ENCODE measurements around the gene CNTD1.
"Not testable (repeated sequence)": the region's sequence is repeated elsewhere in the genome, so short reads cannot be mapped to it uniquely, and the experiment has no call there.

The CNTD1 gene, protein sequence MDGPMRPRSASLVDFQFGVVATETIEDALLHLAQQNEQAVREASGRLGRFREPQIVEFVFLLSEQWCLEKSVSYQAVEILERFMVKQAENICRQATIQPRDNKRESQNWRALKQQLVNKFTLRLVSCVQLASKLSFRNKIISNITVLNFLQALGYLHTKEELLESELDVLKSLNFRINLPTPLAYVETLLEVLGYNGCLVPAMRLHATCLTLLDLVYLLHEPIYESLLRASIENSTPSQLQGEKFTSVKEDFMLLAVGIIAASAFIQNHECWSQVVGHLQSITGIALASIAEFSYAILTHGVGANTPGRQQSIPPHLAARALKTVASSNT

DNA sequence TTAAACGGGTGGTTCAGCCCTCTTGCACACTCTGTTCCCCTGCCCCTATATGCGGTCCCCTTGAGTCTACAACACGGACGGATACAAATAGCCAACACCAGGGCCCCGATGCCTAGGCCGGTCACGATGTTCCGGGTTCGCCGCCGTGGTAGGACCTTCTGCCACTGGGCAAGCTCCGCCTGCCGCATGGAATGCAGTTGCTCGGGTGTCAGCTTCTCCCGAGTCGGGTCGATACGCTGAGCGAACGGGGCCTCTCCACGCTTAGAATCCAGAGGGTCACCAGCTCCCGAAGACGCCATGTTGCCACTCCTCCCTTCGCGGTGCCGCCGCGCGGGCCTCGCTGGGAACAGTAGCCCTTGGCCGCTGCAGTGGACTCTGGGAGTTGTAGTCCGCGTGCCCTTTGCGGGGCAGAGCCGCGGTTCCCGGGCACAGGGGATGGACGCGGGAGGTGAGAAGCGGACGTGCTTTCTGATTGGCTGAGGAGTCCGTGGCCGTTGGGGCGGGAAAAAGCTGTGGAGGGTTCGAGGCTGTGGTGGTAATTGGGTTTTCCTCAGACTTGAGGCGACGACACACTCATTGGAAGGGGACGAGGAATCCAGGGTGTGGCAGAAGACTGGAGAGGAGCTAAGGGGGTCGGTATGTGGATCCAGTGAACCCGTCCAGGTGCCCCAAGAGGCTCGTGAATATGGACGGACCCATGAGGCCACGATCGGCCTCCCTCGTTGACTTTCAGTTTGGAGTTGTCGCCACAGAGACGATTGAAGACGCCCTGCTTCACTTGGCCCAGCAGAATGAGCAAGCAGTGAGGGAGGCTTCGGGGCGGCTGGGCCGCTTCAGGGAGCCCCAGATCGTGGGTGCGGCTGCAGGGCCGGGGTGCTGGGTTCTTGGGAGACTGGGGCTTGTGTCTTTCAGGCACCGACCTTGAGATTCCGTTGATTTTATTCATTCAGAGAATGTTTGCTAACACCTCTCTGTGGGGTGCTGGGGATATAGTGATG is at the start of gene CNTD1, which contains the start of gene COA3:
CNTD1 (plus strand) TSS at position 479 of the 998 bp plus-strand sequence; CDS start at position 686, 207 bp downstream.
COA3 (minus strand) TSS at position 322 of the 998 bp plus-strand sequence; CDS start at position 299, 23 bp downstream.
- DNase-seq = peak; percentile 84 to 94

DNA sequence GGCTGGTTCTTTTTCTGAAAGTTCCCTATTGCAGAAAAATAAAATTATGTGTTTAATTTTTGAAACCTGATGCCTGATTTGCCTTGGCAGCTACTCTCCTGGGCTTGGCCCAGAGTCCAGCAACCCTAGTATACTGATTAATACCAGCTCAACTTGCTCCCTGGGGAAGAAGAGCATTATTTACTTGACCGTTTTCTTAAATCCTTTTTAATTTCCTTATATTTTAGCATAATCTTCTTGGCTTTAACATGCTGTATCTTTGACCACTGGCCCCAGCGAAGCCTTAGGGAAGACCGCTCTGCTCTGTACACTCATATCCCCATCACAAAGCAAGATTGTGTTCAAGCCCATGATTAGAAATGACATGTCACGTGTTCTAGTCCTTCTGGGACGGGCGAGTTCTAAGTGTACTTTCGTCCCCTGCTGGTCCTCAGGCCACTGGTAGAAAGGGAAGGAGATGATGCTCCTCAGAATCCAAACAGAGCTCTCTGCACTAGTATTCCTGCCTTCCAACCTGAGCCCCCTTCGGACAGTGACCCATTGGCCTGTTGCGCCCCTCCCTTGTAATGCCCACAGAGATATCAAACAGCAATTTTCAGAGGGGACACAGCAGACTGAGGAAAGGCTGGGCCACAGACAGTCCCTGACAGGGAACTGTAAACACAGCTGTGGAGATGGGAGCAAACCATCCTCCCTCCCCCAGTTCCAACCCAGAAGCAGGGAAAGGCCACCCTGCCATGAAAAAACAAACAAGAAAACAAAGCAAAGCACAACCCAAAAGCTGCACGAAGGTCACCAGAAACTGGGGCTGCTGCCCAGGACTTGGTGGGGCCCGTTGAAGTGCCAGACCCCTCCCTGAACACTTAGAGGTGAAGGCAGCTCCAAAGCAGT is 49.5 kb upstream of the CNTD1 start:
- no peak for DNase-seq

DNA sequence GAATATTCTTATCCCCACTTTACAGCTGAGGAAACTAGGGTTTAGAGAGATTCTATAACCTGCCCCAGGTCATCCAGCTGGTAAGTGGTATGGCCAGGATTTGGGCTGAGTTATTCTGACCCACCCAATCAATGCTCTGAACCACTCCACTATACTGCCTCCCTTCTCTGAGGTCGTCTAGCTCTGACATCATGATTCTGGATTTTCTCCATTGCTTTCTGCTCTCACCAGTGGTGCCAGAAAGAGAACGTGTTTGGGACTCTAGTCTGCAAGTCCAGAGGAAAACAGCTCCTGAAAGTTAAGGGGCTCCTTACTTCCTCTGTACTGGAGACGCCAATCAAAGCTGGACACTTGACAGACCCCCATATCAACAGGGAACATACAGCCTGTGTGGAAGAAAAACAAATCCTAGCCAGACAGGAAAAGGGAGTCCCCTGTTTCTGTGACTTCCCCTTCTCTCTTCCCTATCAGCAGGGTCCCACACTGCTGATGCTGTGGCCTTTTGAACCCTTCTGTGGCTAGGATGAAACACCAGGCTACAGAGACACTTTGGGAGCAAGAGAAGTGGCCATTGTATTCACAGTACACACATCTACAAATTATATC is 47.8 kb upstream of the CNTD1 start:
- DNase-seq = no peak

DNA sequence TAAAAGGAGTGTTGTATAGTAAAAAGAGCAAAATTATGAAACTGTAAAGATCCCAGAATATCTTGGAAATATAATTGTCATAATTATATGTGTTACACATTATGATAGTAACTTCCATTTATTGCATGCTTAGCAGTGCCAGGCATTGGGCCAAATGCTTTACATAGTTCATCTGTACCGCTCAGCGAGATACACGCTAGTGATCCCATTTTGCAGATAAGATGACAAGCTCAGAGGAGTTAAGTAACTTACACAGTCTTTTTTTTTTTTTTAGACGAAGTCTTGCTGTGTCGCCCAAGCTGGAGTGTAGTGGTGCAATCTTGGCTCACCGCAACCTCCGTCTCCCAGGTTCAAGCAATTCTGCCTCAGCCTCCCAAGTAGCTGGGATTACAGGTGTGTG is 47.0 kb upstream of the CNTD1 start:
- no peak for DNase-seq

DNA sequence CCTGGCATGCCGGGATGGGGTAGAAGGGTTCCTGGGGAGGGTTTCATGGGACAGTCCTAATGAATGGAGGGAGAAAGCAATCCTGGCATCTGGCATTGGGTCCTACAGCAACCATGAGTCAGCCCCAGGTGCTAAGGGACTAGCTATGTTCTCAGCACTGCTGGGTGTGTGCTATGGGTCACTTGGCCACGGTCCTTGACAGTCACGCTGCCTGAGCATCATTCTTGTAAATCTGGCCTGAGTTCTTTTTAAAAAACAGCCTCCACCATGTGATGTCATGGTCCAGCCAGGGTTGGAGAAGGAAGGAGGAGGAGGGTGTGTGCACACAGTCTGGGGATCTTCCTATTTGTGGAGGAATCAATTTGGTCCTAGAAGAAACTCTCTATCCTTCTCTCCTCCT is 43.9 kb upstream of the CNTD1 start:
- no peak for DNase-seq

DNA sequence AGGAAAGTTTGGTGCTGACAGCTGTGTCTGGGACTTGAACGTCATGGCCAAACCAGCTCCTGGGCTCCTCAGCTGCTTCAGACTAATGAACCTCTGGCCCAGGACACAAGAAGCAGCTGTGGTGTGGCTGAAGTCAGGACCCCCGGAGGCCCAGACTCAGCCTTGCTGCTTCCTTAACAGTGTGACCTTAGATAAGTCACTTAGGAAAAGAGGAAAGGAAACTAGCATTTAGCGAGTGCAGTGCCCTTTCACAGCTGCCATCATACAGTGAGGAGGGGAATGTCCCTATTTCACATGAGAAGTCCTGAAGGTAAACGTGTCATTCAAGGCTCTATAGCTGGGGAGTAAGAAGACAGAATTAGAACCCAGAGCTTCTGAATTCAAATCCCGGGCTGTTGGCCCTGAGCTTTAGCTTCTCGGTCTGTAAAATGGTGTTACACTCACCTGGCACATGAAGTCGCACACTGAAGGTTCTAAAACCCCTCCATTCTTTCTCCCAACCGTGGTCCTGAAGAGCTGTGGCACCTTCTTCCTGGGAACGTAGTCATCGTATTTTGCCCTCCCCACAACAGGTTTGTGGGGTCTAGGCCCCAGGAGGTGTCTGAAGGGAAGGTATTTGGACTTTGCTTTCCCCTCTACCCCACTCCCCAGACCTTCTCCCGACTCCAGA is 38.5 kb upstream of the CNTD1 start:
- DNase-seq = no peak

DNA sequence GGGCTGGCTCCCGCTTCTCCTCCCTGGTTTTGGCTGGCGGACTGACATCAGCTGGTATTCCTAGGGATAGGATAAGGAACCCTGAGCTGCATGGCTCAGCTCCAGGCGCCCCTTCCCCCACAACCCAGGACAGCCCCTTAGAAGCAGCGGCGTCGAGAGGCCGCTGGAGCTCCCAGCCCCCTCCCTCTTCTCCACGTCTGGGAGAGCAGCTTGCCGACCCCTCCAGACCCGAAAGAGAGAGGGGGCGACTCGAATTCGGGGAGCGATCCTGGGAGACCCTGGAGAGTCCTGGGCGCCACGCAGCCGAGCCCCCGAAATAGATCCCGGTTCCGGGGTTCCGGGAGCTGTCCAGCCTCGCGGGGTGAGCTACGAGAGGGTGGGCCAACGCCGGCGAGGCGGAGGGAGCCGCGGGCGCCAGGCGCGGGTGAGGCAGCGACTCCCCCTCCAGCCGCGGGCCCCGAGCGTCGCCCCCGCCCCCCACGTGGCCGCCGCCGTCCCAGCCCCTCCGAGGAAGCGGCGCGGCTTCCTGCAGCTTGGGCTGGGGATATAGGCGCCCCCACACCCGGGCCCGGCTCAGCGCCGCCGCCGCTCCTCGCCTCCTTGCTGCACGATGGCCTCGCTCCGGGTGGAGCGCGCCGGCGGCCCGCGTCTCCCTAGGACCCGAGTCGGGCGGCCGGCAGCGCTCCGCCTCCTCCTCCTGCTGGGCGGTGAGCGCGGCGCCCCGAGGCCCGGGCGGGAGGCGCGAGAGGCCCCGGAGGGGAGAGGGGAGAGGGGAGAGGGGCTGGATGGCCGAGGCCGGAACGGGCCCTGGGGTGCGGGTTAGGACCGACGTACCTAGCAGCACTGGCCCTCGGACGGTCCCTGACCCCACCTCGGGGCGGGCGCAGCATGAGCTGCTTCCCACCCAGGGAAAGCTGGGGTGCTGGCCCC is 37.7 kb upstream of the CNTD1 start, which contains the start of gene RAMP2:
RAMP2 (plus strand) TSS at position 576 of the 930 bp plus-strand sequence; CDS start at position 611, 35 bp downstream.
- DNase-seq = peak; percentile 17 to 63

DNA sequence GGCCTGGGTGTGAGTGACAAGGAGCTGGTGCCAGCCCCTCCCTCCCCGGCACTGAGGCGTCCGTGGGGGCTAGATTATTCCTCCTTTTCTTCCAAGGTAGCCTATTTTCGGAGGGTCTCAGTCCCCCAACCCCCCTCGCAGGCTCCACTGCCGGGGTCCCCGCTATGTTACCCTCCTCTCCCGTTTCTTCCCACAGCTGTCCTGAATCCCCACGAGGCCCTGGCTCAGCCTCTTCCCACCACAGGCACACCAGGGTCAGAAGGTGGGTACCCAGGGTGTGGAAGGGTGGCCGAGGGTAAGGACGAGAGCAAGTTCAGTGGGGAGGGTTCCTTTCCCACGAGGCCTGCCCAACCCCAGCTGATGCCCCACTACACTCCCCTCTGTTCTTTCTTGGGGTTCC is 37.0 kb upstream of the CNTD1 start:
- DNase-seq = no peak

DNA sequence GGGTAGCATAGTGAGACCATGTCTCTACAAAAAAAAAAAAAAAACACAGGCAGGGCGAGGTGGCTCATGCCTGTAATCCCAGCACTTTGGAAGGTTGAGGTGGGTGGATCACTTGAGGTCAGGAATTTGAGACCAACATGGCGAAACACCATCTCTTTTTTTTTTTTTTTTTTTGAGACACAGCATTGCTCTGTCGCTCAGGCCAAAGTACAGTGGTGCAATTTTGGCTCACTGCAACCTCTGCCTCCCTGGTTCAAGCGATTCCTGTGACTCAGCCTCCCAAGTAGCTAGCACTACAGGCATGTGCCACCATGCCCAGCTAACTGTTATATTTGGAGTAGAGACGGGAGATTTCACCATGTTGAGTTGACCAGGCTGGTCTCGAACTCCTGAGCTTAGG is 32.5 kb upstream of the CNTD1 start:
- no peak for DNase-seq

DNA sequence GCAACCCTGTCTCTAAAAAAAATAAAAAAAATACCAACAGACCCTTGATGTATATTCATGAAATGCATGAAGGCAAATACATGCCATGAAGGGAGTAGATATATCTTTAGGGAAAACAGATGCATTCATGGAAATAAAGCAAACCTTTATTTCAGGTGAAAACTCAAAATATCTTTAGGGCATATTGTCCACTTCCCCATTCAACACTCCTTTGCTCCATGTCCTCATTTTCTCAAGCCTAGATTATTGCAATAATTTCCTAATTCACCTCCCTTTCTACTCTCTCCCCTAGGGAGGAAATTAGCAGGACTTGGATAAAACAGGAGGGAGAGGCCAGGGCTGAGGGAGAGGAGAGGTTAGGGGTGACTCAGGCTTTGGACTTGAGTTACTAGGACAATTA is 31.1 kb upstream of the CNTD1 start:
- DNase-seq = no peak

DNA sequence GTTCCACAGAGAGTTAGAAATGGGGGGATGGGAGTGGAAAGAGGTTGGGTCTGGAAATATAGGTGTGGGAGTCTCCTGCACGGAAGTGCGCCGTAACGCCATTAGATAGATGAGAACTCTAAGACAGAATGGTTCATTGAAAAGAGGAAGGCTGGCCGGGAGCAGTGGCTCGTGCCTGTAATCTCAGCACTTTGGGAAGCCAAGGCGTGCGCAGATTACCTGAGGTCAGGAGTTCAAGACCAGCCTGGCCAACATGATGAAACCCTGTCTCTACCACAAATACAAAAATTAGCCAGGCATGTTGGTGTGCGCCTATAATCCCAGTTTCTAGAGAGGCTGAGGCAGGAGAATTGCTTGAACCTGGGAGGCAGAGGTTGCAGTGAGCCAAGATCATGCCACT is 30.7 kb upstream of the CNTD1 start:
- not testable (repeated sequence) for DNase-seq

DNA sequence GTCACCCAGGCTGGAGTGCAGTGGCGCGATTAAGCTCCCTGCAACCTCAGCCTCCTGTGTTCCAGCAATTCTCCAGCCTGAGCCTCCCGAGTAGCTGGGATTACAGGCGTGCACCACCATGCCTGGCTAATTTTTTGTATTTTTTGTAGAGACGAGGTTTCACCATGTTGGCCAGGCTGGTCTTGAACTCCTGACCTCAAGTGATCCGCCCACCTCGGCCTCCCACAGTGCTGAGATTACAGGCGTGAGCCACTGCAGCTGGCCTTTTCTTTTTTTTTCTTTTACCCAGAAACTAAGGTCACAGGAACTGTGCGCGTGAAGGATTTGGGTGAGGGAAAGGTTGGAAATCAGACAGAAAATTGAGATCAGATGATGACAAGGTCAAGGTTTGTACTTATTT is 28.7 kb upstream of the CNTD1 start:
- not testable (repeated sequence) for DNase-seq

DNA sequence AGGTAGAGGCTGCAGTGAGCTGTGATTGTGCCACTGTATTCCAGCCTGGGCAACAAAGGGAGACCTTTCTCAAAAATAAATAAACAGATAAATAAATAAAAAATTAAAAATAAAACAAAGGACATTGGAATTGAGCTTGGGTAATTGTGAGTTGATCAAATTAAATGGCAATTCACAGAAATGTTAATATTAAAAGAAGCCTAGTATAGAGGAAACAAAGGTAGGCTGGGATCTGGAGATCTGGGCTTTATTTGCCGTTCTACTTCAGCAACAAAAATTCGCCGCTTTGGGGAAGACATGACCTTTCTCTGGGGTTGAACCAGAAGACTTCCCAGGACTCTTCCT is 25.7 kb upstream of the CNTD1 start:
- no peak for DNase-seq

DNA sequence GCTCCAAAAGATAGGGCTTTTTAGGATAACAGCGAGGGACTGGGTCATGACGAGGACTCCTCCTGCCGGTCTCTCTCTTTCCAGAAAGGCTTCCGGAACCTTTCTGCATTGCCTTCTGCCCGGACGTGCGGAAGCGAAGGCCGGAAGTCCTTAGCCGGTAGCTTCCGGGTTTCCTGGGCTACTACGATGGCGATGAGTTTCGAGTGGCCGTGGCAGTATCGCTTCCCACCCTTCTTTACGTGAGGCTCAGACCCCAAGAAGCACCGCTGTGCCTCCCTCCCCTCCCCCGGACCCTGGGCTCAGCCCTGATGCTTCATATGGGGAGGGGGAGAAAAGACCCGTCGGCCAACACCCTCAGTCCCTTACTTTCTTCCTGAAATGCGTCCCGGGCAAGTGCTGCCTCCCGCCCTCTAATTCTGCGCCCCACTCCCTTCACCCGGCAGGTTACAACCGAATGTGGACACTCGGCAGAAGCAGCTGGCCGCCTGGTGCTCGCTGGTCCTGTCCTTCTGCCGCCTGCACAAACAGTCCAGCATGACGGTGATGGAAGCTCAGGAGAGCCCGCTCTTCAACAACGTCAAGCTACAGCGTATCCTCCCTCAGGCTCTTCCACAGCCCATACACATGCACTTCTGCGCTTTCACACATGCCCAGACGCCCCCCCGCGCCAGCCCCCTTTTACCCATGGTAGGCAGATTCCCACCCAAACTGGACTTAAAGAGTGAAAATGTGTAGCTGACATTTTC is 25.2 kb upstream of the CNTD1 start, which contains the start of gene VPS25:
VPS25 (plus strand) TSS at position 160 of the 746 bp plus-strand sequence; CDS start at position 187, 27 bp downstream.
- DNase-seq = peak; percentile 66 to 83

DNA sequence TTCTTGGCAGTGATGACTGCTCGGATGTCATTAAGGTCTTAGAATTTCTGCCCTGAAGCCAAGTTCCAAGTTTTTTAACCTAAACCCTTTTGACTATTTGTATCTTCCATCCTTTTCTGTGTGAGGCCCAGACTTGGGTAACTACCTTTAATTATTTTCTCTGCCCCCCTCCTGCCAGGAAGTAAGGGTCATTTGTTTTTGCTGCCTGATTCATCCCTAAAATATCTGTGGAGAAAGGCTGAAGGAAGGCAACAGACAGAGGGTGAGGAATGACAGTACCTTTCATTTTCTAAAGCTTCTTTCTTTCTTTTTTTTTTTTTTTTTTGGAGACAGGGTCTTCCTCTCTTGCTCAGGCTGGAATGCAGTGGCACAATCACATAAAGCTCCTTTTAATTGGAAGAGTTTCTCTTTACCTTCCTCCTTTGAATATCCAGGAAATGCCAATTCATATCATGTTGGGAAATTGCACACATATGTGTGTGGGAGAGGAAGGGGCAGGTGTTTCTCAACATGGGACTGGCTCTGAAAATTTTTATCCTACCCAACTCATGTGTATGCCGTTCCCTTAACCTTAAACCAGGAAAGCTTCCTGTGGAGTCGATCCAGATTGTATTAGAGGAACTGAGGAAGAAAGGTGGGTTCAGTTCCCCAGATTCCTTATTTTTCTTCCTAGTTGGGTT is 24.5 kb upstream of the CNTD1 start:
- no peak for DNase-seq

DNA sequence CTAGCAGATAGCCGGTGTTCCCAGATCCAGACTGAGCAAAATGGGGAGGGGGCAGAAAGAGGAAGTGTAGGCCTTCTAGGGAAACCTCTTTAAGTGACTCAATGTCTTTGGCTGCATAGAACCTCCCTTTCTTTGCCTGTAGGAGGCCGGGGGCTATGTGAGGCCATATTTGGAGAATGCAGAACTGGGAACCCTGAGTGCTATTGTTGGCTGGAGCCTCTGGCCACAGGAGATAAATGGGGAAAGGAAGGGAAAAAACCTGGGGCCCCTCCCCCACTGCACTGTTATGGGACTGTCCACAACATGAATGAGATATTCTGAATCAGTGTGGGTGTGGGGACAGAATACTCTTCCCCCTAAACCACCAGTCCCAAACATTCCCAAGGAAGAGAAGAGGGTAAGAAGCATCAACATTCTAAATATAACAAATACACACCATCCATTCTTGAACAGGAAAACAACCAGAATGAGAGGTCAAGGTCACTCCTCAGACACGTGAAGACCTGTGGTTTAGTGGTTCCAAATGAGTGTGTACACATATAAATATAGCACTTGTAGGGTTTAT is 23.0 kb upstream of the CNTD1 start:
- DNase-seq = no peak

DNA sequence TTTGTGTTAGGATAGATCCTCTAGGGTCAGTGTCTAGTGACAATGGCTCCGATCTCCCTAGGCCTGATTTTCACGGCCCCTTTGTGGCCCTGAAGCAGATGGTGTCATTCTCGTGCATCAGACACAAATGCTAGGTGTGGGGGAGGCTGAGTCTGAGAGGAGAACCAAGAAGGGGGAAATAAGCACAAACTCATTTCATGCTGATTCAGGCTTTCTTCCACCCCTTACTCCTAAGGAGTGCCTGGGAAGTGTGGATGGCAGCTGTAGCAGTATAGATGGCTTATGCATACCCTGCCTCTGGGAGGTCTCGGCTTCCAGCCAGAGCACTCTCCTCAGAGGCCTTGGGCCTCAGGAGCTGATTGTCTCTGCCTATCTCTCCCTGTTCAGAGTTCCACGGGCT is 20.1 kb upstream of the CNTD1 start:
- DNase-seq = no peak

DNA sequence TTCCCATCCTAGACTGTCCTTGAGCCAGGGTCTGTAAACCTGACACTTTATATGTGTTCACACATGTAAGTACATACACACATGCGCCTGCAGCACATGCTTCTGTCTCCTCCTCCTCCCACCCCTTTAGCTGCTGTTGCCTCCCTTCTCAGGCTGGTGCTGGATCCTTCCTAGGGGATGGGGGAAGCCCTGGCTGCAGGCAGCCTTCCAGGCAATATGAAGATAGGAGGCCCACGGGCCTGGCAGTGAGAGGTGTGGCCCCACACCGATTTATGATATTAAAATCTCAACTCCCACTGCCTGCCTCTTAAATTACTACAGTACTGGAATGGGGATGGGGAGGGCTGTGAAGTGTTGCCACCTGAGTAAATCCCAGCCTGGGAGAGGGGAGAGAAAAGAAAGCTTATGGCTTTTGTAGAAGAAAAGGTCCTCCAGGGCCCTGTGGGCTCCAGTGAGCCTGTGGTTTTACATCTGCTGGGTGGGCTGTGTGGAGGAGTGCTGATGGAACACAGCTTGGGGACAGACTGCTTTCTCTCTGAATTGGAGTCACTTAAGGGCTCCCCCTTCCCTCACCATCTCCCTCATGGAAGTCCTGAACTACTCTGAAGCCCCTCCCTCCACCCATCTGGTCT is 19.2 kb upstream of the CNTD1 start:
- no peak for DNase-seq
